GM12891 (cell line): ENCODE results near the gene ANKRD9.

Source experiments
- POLR2A ChIP-seq: IDR thresholded peaks from 2 replicates; pipeline ENCODE4 v1.6.1; 2011; ENCODE audit warnings: low read depth, low read length, control low read depth
- POLR2AphosphoS5 ChIP-seq: IDR thresholded peaks from 2 replicates; pipeline ENCODE4 v1.6.1; 2011; ENCODE audit warnings: low read depth, low read length, control low read depth
- TAF1 ChIP-seq: IDR thresholded peaks from 2 replicates; pipeline ENCODE4 v1.6.1; 2011; ENCODE audit warnings: low read depth, low read length, control low read depth

GRCh38 chr14:102473559-102473958 lies 36.0 kb downstream of the ANKRD9 start:
- TF ChIP-seq TAF1: no peak
- TF ChIP-seq POLR2A: no peak
- no peak for TF ChIP-seq POLR2AphosphoS5
